H9 (cell line): ENCODE data around the gene PARP9. TPM values are rescaled to one million over a fixed set of nuclear protein-coding genes. Genes with fewer than 3 reads are reported as not detected.

Experiments
- DNase-seq: peaks from one replicate; pipeline ENCODE4 v3.0.0-alpha.2; 2017
- H2AFZ ChIP-seq: one replicate; pipeline ENCODE4 v1.6.1; 2013; ENCODE audit warnings: mild to moderate bottlenecking, low read length, control low read depth, moderate library complexity
- H2AK5ac ChIP-seq: 2 replicates; pipeline ENCODE4 v1.6.1; 2013; ENCODE audit warnings: low read length, control low read depth, mixed read lengths; ENCODE audit not compliant: insufficient read length
- H2BK120ac ChIP-seq: one replicate; pipeline ENCODE4 v1.6.1; 2013; ENCODE audit warnings: low read depth, mild to moderate bottlenecking, low read length, control low read depth, inconsistent platforms; ENCODE audit not compliant: poor library complexity, severe bottlenecking
- H2BK12ac ChIP-seq: 2 replicates; pipeline ENCODE4 v1.6.1; 2013; ENCODE audit warnings: low read length, control low read depth, mixed read lengths, low read depth; ENCODE audit not compliant: insufficient read length
- H2BK15ac ChIP-seq: 2 replicates; pipeline ENCODE4 v1.6.1; 2013; ENCODE audit warnings: low read depth, low read length, control low read depth
- H2BK20ac ChIP-seq: one replicate; pipeline ENCODE4 v1.6.1; 2013; ENCODE audit warnings: low read depth, mild to moderate bottlenecking, low read length, control low read depth, inconsistent platforms; ENCODE audit not compliant: poor library complexity, severe bottlenecking
- H2BK5ac ChIP-seq: 2 replicates; pipeline ENCODE4 v1.6.1; 2013; ENCODE audit warnings: low read length, control low read depth, mixed read lengths; ENCODE audit not compliant: insufficient read length
- H3K14ac ChIP-seq: 2 replicates; pipeline ENCODE4 v1.6.1; 2013; ENCODE audit warnings: low read length, control low read depth; ENCODE audit not compliant: insufficient read depth
- H3K18ac ChIP-seq: 2 replicates; pipeline ENCODE4 v1.6.1; 2013; ENCODE audit warnings: low read depth, mild to moderate bottlenecking, mixed read lengths, low read length, control low read depth; ENCODE audit not compliant: insufficient read length
- H3K23ac ChIP-seq: 2 replicates; pipeline ENCODE4 v1.6.1; 2013; ENCODE audit warnings: low read length, control low read depth, mixed read lengths, low read depth; ENCODE audit not compliant: insufficient read length
- H3K23me2 ChIP-seq: 2 replicates; pipeline ENCODE4 v1.6.1; 2013; ENCODE audit warnings: low read depth, mild to moderate bottlenecking, mixed read lengths, low read length, control low read depth; ENCODE audit not compliant: insufficient read length, poor library complexity, severe bottlenecking
- H3K27ac ChIP-seq: 2 replicates; pipeline ENCODE4 v1.5.1; 2013; ENCODE audit warnings: low read length, control low read depth, mixed read lengths, low read depth; ENCODE audit not compliant: insufficient read length
- H3K27me3 ChIP-seq: 2 replicates; pipeline ENCODE4 v1.6.1; 2013; ENCODE audit warnings: low read length, control low read depth, inconsistent platforms; ENCODE audit not compliant: insufficient read depth
- H3K4ac ChIP-seq: 2 replicates; pipeline ENCODE4 v1.6.1; 2013; ENCODE audit warnings: low read depth, mild to moderate bottlenecking, control low read depth, inconsistent platforms, low read length, moderate library complexity
- H3K4me1 ChIP-seq: 2 replicates; pipeline ENCODE4 v1.6.1; 2013; ENCODE audit warnings: low read length, control low read depth, inconsistent platforms; ENCODE audit not compliant: insufficient read depth
- H3K4me2 ChIP-seq: 2 replicates; pipeline ENCODE4 v1.6.1; 2013; ENCODE audit warnings: low read length, control low read depth, mixed read lengths; ENCODE audit not compliant: insufficient read length, insufficient read depth
- H3K56ac ChIP-seq: 2 replicates; pipeline ENCODE4 v1.6.1; 2013; ENCODE audit warnings: low read depth, mild to moderate bottlenecking, mixed read lengths, low read length, control low read depth; ENCODE audit not compliant: insufficient read length
- H3K79me1 ChIP-seq: 2 replicates; pipeline ENCODE4 v1.6.1; 2013; ENCODE audit warnings: low read depth, mild to moderate bottlenecking, moderate library complexity, low read length, control low read depth, inconsistent platforms; ENCODE audit not compliant: insufficient read depth, poor library complexity, severe bottlenecking
- H3K79me2 ChIP-seq: 2 replicates; pipeline ENCODE4 v1.6.1; 2013; ENCODE audit warnings: low read length, control low read depth, inconsistent platforms; ENCODE audit not compliant: insufficient read depth
- H3K9ac ChIP-seq: 2 replicates; pipeline ENCODE4 v1.6.1; 2013; ENCODE audit warnings: low read length, control low read depth, mixed read lengths; ENCODE audit not compliant: insufficient read length; ENCODE audit errors: extremely low read depth
- H3K9me3 ChIP-seq: one replicate; pipeline ENCODE4 v1.6.1; 2013; ENCODE audit warnings: low read depth, low read length, inconsistent platforms; ENCODE audit not compliant: control insufficient read depth
- H3T11ph ChIP-seq: one replicate; pipeline ENCODE4 v1.6.1; 2013; ENCODE audit warnings: mild to moderate bottlenecking, low read length, control low read depth, inconsistent platforms
- H4K20me1 ChIP-seq: one replicate; pipeline ENCODE4 v1.6.1; 2013; ENCODE audit not compliant: control insufficient read depth, insufficient read length, insufficient read depth
- H4K5ac ChIP-seq: 2 replicates; pipeline ENCODE4 v1.6.1; 2013; ENCODE audit warnings: low read depth, mild to moderate bottlenecking, mixed read lengths, low read length, control low read depth; ENCODE audit not compliant: insufficient read length
- H4K8ac ChIP-seq: replicated peaks from 2 replicates; pipeline ENCODE4 v1.6.1; 2013; ENCODE audit warnings: low read length, control low read depth, mixed read lengths, low read depth; ENCODE audit not compliant: insufficient read length
- H4K91ac ChIP-seq: 2 replicates; pipeline ENCODE4 v1.6.1; 2013; ENCODE audit warnings: low read depth, mild to moderate bottlenecking, moderate library complexity, mixed read lengths, low read length, control low read depth; ENCODE audit not compliant: insufficient read length
- H3K27ac Mint-ChIP-seq, 3 experiments: 2 replicates in 2 of 3; 3 replicates in 1 of 3; pipeline ENCODE4 v1.8.0; 2020 to 2021; ENCODE audit warnings: mixed read lengths in 3 of 3, mild to moderate bottlenecking in 1 of 3, moderate library complexity in 1 of 3
- H3K27me3 Mint-ChIP-seq: 2 replicates; pipeline ENCODE4 v1.8.0; 2021; ENCODE audit warnings: low read depth, mild to moderate bottlenecking, moderate library complexity, mixed read lengths
- H3K36me3 Mint-ChIP-seq, 3 experiments: 2 replicates in 2 of 3; 3 replicates in 1 of 3; pipeline ENCODE4 v1.8.0; 2020 to 2021; ENCODE audit warnings: low read depth in 3 of 3, mixed read lengths in 3 of 3; ENCODE audit not compliant: insufficient read depth in 1 of 3
- H3K4me1 Mint-ChIP-seq, 2 experiments: 2 replicates each; pipeline ENCODE4 v1.8.0; 2020; ENCODE audit warnings: mixed read lengths in 2 of 2
- H3K4me3 Mint-ChIP-seq, 2 experiments: 2 replicates in 1 of 2; 3 replicates in 1 of 2; pipeline ENCODE4 v1.8.0; 2020 to 2021; ENCODE audit warnings: mild to moderate bottlenecking in 2 of 2, mixed read lengths in 2 of 2, moderate library complexity in 1 of 2
- H3K9me3 Mint-ChIP-seq, 2 experiments: 2 replicates in 1 of 2; 3 replicates in 1 of 2; pipeline ENCODE4 v1.8.0; 2020; ENCODE audit warnings: mild to moderate bottlenecking in 2 of 2, mixed read lengths in 2 of 2, moderate library complexity in 1 of 2
- WGBS: extraction: QIAGEN DNeasy Blood & Tissue Kit; methylation state at CpG from one replicate; pipeline ENCODE4 v1.1.7; 2013; ENCODE audit warnings: missing lambda C conversion rate, low lambda C conversion rate, mixed read lengths; ENCODE audit not compliant: insufficient read length; ENCODE audit errors: extremely low coverage; 5-methylcytosine and 5-hydroxymethylcytosine counted together
- total RNA-seq: library from RNA; stranded (reverse); gene quantifications from 2 replicates; pipeline ENCODE4 v1.2.1, GENCODE V29; 2021
- TF ChIP-seq, protein P1 (sequence below): fragments of 200-600 bp; sonication (generic); conservative IDR thresholded peaks from 3 replicates; pipeline ENCODE4 v1.8.0; 2021; ENCODE audit warnings: antibody characterized with exemption, mild to moderate bottlenecking

The PARP9 gene
- total RNA-seq, 1 experiment from 2014 or later = 3.4 TPM

DNA sequence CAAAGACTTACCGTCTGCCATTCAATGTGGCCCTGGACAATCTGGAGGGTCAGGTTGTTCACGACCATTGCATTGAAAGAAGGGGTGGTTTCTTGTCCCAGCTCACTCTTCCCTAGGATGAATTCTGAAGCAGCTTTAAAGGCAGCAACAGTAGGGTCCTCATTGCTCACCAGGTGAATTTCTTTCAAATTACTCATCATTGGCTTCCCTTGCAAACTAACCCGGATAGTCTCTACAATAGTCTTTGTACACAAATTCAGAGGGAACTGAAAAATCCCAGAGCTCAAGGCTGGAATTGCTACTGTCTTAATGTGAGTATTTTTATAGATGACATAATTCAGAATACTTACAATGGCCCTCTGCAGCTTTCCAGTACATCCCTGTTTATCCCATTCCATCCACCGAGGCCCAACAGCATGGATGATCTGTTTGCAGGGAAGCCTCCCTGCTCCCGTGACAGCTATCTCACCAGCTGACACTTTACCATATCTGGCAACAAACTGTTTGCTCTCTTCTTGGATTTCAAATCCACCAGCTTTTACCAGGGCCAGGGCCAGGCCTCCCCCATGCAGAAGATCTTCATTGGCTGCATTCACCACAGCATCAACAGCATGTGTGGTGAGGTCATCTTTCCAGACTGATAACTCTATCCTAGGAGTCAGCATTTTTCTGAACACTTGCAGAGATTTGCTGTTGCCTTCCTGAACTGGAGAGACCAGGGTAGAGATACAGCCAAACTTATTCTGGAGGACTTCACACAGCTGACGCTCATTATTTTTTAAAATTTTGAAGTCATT is 8.6 kb downstream of the PARP9 start:
- Histone ChIP-seq H3K9ac (no peak overlapping the region), H3K4me2 (no peak overlapping the region)
- no CpG with 5 or more reads among the region's 6 CpGs for WGBS

More for the DNA sequence above, 8.6 kb downstream of the PARP9 start:
- H4K8ac ChIP-seq = no peak overlapping the region
- H3K56ac ChIP-seq = no peak overlapping the region
- H3K4ac ChIP-seq = no peak overlapping the region
- no peak overlapping the region for H3K27ac Mint-ChIP-seq
- H3K9me3 ChIP-seq = no peaks in the 10 kb centered on the region
- H3K14ac ChIP-seq = no peak overlapping the region
- H3K4me1 Mint-ChIP-seq = peaks cover 16 to 22% of the 10 kb centered on the region in 2 experiments
- H3K79me1 ChIP-seq = no peaks in the 10 kb centered on the region
- no peak overlapping the region for H2BK5ac ChIP-seq
- TF ChIP-seq, protein P1, sequence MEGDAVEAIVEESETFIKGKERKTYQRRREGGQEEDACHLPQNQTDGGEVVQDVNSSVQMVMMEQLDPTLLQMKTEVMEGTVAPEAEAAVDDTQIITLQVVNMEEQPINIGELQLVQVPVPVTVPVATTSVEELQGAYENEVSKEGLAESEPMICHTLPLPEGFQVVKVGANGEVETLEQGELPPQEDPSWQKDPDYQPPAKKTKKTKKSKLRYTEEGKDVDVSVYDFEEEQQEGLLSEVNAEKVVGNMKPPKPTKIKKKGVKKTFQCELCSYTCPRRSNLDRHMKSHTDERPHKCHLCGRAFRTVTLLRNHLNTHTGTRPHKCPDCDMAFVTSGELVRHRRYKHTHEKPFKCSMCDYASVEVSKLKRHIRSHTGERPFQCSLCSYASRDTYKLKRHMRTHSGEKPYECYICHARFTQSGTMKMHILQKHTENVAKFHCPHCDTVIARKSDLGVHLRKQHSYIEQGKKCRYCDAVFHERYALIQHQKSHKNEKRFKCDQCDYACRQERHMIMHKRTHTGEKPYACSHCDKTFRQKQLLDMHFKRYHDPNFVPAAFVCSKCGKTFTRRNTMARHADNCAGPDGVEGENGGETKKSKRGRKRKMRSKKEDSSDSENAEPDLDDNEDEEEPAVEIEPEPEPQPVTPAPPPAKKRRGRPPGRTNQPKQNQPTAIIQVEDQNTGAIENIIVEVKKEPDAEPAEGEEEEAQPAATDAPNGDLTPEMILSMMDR = no peak
- no peaks in the 10 kb centered on the region for H4K20me1 ChIP-seq
- H3K36me3 Mint-ChIP-seq = no peaks in the 10 kb centered on the region; a peak in 1 of 7 replicates
- no peaks in the 10 kb centered on the region for H3K23me2 ChIP-seq
- DNase-seq = no peak
- H3K18ac ChIP-seq = no peak overlapping the region
- no peak overlapping the region for H3K27ac ChIP-seq
- H2AFZ ChIP-seq = no peak overlapping the region
- H3K27me3 Mint-ChIP-seq = no peaks in the 10 kb centered on the region
- no peak overlapping the region for H3T11ph ChIP-seq
- H3K27me3 ChIP-seq = no peaks in the 10 kb centered on the region
- H2BK120ac ChIP-seq = no peak overlapping the region
- no peak overlapping the region for H4K5ac ChIP-seq
- no peaks in the 10 kb centered on the region for H3K79me2 ChIP-seq
- H2AK5ac ChIP-seq = no peak overlapping the region
- peaks cover 7% of the 10 kb centered on the region for H3K4me1 ChIP-seq
- no peak overlapping the region for H2BK15ac ChIP-seq
- no peak overlapping the region for H4K91ac ChIP-seq
- H2BK20ac ChIP-seq = no peak overlapping the region
- no peaks in the 10 kb centered on the region for H3K9me3 Mint-ChIP-seq
- no peak overlapping the region for H3K23ac ChIP-seq
- H2BK12ac ChIP-seq = no peak overlapping the region
- H3K4me3 Mint-ChIP-seq = no peak overlapping the region
